GM18868 (cell line): ENCODE results near the gene MANEAL.

Experiments
- ATAC-seq: cut with Tn5 transposase; IDR thresholded peaks from one replicate; pipeline ENCODE4 v1.9.1; 2021; ENCODE audit warnings: mild to moderate bottlenecking, moderate library complexity; ENCODE audit not compliant: unreplicated experiment

MANEAL gene

GRCh38 chr1:37778654-37779053, 15.0 kb upstream of the MANEAL start:
- no peak for ATAC-seq

- no peak for ATAC-seq
Measured at GRCh38 chr1:37782491-37782890, 11.2 kb upstream of the MANEAL start.

- ATAC-seq, result no peak
Measured at GRCh38 chr1:37792943-37793686, 532 bp upstream of the MANEAL start.

GRCh38 chr1:37794372-37795339, 1.0 kb downstream of the MANEAL start:
- ATAC-seq, result no peak

- ATAC-seq, result no peak
Measured at GRCh38 chr1:37795340-37796125, 1.9 kb downstream of the MANEAL start.

GRCh38 chr1:37797750-37798345, 4.2 kb downstream of the MANEAL start:
- ATAC-seq, result no peak

- ATAC-seq, result no peak
Measured at GRCh38 chr1:37802439-37802838, 8.8 kb downstream of the MANEAL start.

- no peak for ATAC-seq
Measured at GRCh38 chr1:37807220-37807554, 13.5 kb downstream of the MANEAL start.

GRCh38 chr1:37807555-37808368, 14.1 kb downstream of the MANEAL start, which contains the start of the genes C1orf122 and YRDC:
C1orf122 (plus strand) TSS chr1:37807790; CDS start chr1:37808405, 615 bp downstream.
YRDC (minus strand) TSS chr1:37808208; CDS start chr1:37808180, 28 bp downstream.
- ATAC-seq, result peak; percentile 86

- peak; percentile 31 for ATAC-seq
Measured at GRCh38 chr1:37808369-37809319, 15.0 kb downstream of the MANEAL start.

GRCh38 chr1:37809942-37810341, 16.3 kb downstream of the MANEAL start:
- no peak for ATAC-seq

- ATAC-seq, result peak; percentile 30
Measured at GRCh38 chr1:37811027-37811655, 17.5 kb downstream of the MANEAL start.

GRCh38 chr1:37813529-37814145, 20.0 kb downstream of the MANEAL start:
- ATAC-seq, result no peak

GRCh38 chr1:37814252-37814651, 20.6 kb downstream of the MANEAL start:
- ATAC-seq, result no peak

- ATAC-seq, result no peak
Measured at GRCh38 chr1:37817481-37817880, 23.8 kb downstream of the MANEAL start.

- no peak for ATAC-seq
Measured at GRCh38 chr1:37821481-37821880, 27.8 kb downstream of the MANEAL start.

- ATAC-seq, result no peak
Measured at GRCh38 chr1:37822906-37823815, 29.5 kb downstream of the MANEAL start.
